Measurements from ENCODE around the gene FRS2. TPM values are rescaled to one million over a fixed set of nuclear protein-coding genes. Genes with fewer than 3 reads are reported as not detected.

Gene FRS2
- total RNA-seq, 1 donor from 2014 or later, result 37.7 TPM

GRCh38 chr12:69620077-69620476 lies 149.9 kb downstream of the FRS2 start:
- DNase-seq (ENCODE audit: low spot score in 2 of 2), result no peak
- H3K4me1 ChIP-seq, result no peaks in the 10 kb centered on the region
- intact Hi-C loops (cut with DNase I), result no loop called here
- H3K4me3 ChIP-seq, result no peak overlapping the region
- no peaks in the 10 kb centered on the region for H3K9me3 ChIP-seq
- no peak for TF ChIP-seq CTCF (IDR thresholded peaks at IDR 0.05)
- H3K36me3 ChIP-seq, result no peaks in the 10 kb centered on the region
- no peaks in the 10 kb centered on the region for H3K27me3 ChIP-seq
- H3K27ac ChIP-seq, result no peak overlapping the region

DNA sequence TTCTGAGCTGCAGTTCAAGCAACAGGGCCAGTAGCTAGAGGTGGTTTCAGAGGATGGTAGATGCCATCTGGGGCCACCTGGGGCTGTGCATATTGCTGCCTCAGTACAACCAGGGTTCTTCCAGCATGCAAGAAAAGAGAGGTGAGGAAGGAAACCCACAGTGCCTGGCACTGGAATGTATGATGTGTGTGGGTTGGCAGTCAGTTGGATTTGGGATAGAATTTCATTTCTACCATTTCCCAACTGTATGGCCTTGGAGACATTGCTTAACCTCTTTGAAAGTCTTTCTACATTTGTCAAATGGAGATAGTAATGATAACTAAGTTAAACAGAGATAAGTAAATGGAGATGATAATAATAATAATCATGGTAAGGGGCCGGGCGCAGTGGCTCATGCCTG lies 150.7 kb downstream of the FRS2 start:
- Histone ChIP-seq H3K4me3 (no peak overlapping the region), H3K27ac (no peak overlapping the region), H3K9me3 (no peaks in the 10 kb centered on the region), H3K27me3 (no peaks in the 10 kb centered on the region), H3K4me1 (no peaks in the 10 kb centered on the region), H3K36me3 (no peaks in the 10 kb centered on the region)
- intact Hi-C loops (cut with DNase I), result no loop called here
- no peak for DNase-seq (ENCODE audit: low spot score in 2 of 2)
- no peak for TF ChIP-seq CTCF (IDR thresholded peaks at IDR 0.05)

GRCh38 chr12:69621551-69621950 lies 151.4 kb downstream of the FRS2 start:
- intact Hi-C loops (cut with DNase I), result no loop called here
- H3K36me3 ChIP-seq, result no peaks in the 10 kb centered on the region
- H3K4me3 ChIP-seq, result no peak overlapping the region
- no peaks in the 10 kb centered on the region for H3K9me3 ChIP-seq
- no peak for TF ChIP-seq CTCF (IDR thresholded peaks at IDR 0.05)
- DNase-seq (ENCODE audit: low spot score in 2 of 2), result no peak
- no peaks in the 10 kb centered on the region for H3K4me1 ChIP-seq
- no peak overlapping the region for H3K27ac ChIP-seq
- no peaks in the 10 kb centered on the region for H3K27me3 ChIP-seq

- Histone ChIP-seq H3K4me3 (no peak overlapping the region), H3K36me3 (no peaks in the 10 kb centered on the region), H3K27me3 (no peaks in the 10 kb centered on the region), H3K27ac (no peak overlapping the region), H3K9me3 (no peaks in the 10 kb centered on the region), H3K4me1 (no peaks in the 10 kb centered on the region)
- no peak for TF ChIP-seq CTCF (IDR thresholded peaks at IDR 0.05)
- no peak for DNase-seq (ENCODE audit: low spot score in 2 of 2)
- intact Hi-C loops (cut with DNase I), result no loop called here
These were observed 153.8 kb downstream of the FRS2 start for GRCh38 chr12:69623970-69624369.

GRCh38 chr12:69627501-69627900 lies 157.3 kb downstream of the FRS2 start:
- Histone ChIP-seq H3K4me1 (no peaks in the 10 kb centered on the region), H3K4me3 (no peak overlapping the region), H3K27ac (no peak overlapping the region), H3K9me3 (no peaks in the 10 kb centered on the region), H3K36me3 (no peaks in the 10 kb centered on the region), H3K27me3 (no peaks in the 10 kb centered on the region)
- intact Hi-C loops (cut with DNase I), result no loop called here
- no peak for TF ChIP-seq CTCF (IDR thresholded peaks at IDR 0.05)
- DNase-seq (ENCODE audit: low spot score in 2 of 2), result no peak

Other genes with a start within 250 kb of the FRS2 start
- 29.2 TPM for gene CPSF6, start 230.8 kb upstream of the FRS2 start, total RNA-seq
- gene LYZ, start 122.0 kb upstream of the FRS2 start, total RNA-seq, result 4.5 TPM
- 4.3 TPM for gene YEATS4, start 110.6 kb upstream of the FRS2 start, total RNA-seq
- 65.0 TPM for gene CCT2, start 115.1 kb downstream of the FRS2 start, total RNA-seq
- gene LRRC10, start 140.5 kb downstream of the FRS2 start, total RNA-seq, result not detected
- not detected for gene BEST3, start 228.9 kb downstream of the FRS2 start, total RNA-seq

Data from ascending aorta (tissue), 2 donors.